Stomach (tissue), 9 donors: ENCODE measurements around the gene MCF2L. TPM values are rescaled to one million over a fixed set of nuclear protein-coding genes. Genes with fewer than 3 reads are reported as not detected.
A peak's percentile ranks its signal among the peaks of the same experiment; 100 is the strongest.

Source experiments
- DNase-seq, 2 donors: peaks; one replicate each; pipeline versions ENCODE4 v3.0.0 to v3.0.0-alpha.2; 2013 to 2019
- H3K27ac ChIP-seq, 5 donors: fragments of 200-600 bp in 4 of 5; sonication (generic) in 4 of 5; one replicate each; pipeline ENCODE4 v1.5.1; 2013 to 2019; ENCODE audit warnings: mild to moderate bottlenecking in 1 of 5, moderate library complexity in 1 of 5
- H3K27me3 ChIP-seq, 3 donors: fragments of 200-600 bp; sonication (generic); one replicate each; pipeline ENCODE4 v1.5.1; 2017 to 2019; ENCODE audit warnings: mixed run types in 1 of 3
- H3K36me3 ChIP-seq, 4 donors: fragments of 200-600 bp; sonication (generic); 1 replicate in 3 of 4; 2 replicates in 1 of 4; pipeline ENCODE4 v1.5.1; 2016 to 2019
- H3K4me1 ChIP-seq, 4 donors: fragments of 200-600 bp; sonication (generic); one replicate each; pipeline ENCODE4 v1.5.1; 2016 to 2019
- H3K4me3 ChIP-seq, 4 donors: fragments of 200-600 bp; sonication (generic) in 3 of 4; one replicate each; pipeline ENCODE4 v1.5.1; 2016 to 2019; ENCODE audit warnings: mild to moderate bottlenecking in 1 of 4
- H3K9me3 ChIP-seq, 4 donors: fragments of 200-600 bp; sonication (generic); one replicate each; pipeline ENCODE4 v1.5.1; 2016 to 2019
- CTCF ChIP-seq, 7 experiments: fragments of 450-650 bp in 4 of 7; fragments of 200-600 bp in 3 of 7; sonication (generic) in 3 of 7; IDR thresholded peaks; one replicate each; pipeline ENCODE4 v1.5.1; 2016 to 2019; ENCODE audit warnings: antibody characterized with exemption in 7 of 7, control low read depth in 2 of 7, mild to moderate bottlenecking in 1 of 7
- EP300 ChIP-seq: sonication (generic); formaldehyde crosslinking; IDR thresholded peaks from one replicate; pipeline ENCODE4 v1.6.1; 2017; ENCODE audit warnings: antibody characterized with exemption
- POLR2A ChIP-seq, 4 donors: fragments of 450-650 bp; IDR thresholded peaks; one replicate each; pipeline ENCODE4 v1.6.1; 2016; ENCODE audit warnings: antibody characterized with exemption in 4 of 4, control low read depth in 2 of 4, mild to moderate bottlenecking in 1 of 4, moderate library complexity in 1 of 4
- POLR2AphosphoS5 ChIP-seq, 3 donors: sonication (generic); formaldehyde crosslinking; IDR thresholded peaks; one replicate each; pipeline ENCODE4 v1.6.1; 2016; ENCODE audit warnings: antibody characterized with exemption in 3 of 3
- WGBS, 5 donors: extraction: QIAGEN DNeasy Blood & Tissue Kit in 3 of 5; methylation state at CpG; one replicate each; pipeline versions ENCODE4 v1.1.5 to v1.1.7; 2013 to 2018; 5-methylcytosine and 5-hydroxymethylcytosine counted together
- intact Hi-C: fragments of 100-400 bp; cut with DNase I; formaldehyde crosslinking; loops from one replicate; pipeline ENCODE4 v1.15.1; 2023; ENCODE audit warnings: low total_unique reads
- polyA plus RNA-seq, 3 donors: library from polyadenylated mRNA; stranded (reverse); fragments of 200-250 nt; gene quantifications; one replicate each; pipeline ENCODE4 v1.2.3, GENCODE V29; 2013
- total RNA-seq, 5 donors: library from RNA; depleted of rRNA; stranded (reverse); fragments of >200 nt; gene quantifications; one replicate each; pipeline versions ENCODE4 v1.1.0 to v1.2.3, GENCODE V29; 2014 to 2016
- donor health status: healthy with polysubstance abuse.
- donor health status: Bipolar disorder and iron deficiency.
- donor health status: healthy.

MCF2L gene
- total and polyA plus RNA-seq, 8 donors = 10.8 to 363 (median 39.4) TPM

GRCh38 chr13:112981451-112981850 lies 12.4 kb downstream of the MCF2L start:
- TF ChIP-seq POLR2AphosphoS5 (IDR thresholded peaks at IDR 0.05) (no peak), EP300 (no peak), CTCF (IDR thresholded peaks at IDR 0.05) (no peak), POLR2A (IDR thresholded peaks at IDR 0.05) (no peak)
- intact Hi-C loops = no loop called here
- Histone ChIP-seq H3K27ac (peak overlapping the region in 4 of 5 donors; percentile 9 to 61 (median 34)), H3K9me3 (no peaks in the 10 kb centered on the region), H3K36me3 (no peaks in the 10 kb centered on the region), H3K4me1 (peaks cover 0 to 29% (median 16%) of the 10 kb centered on the region in 4 donors), H3K4me3 (peak overlapping the region in 3 of 4 donors; percentile 16 to 31 (median 19)), H3K27me3 (peaks cover 0 to 19% (median 0%) of the 10 kb centered on the region in 3 donors)
- DNase-seq = no peak
- WGBS, 5 donors = 58 to 89% (median 85%) methylated on average over 7 to 20 of the region's 20 CpGs

GRCh38 chr13:112982281-112983041 lies 13.4 kb downstream of the MCF2L start:
- Histone ChIP-seq H3K4me1 (peaks cover 0 to 31% (median 20%) of the 10 kb centered on the region in 4 donors), H3K36me3 (no peaks in the 10 kb centered on the region), H3K27ac (peak overlapping the region; percentile 4 to 48 (median 38)), H3K9me3 (no peaks in the 10 kb centered on the region), H3K4me3 (peak overlapping the region in 2 of 4 donors; percentile 9 to 16), H3K27me3 (peaks cover 0 to 19% (median 0%) of the 10 kb centered on the region in 3 donors)
- DNase-seq = no peak
- 76 to 91% (median 87%) methylated on average over 26 to 33 of the region's 33 CpGs for WGBS, 5 donors
- intact Hi-C loops = no loop called here
- no peak for TF ChIP-seq POLR2AphosphoS5 (IDR thresholded peaks at IDR 0.05)
- no peak for TF ChIP-seq EP300
- no peak for TF ChIP-seq POLR2A (IDR thresholded peaks at IDR 0.05)
- TF ChIP-seq CTCF (IDR thresholded peaks at IDR 0.05) = no peak

- peaks cover 0 to 19% (median 0%) of the 10 kb centered on the region in 3 donors for H3K27me3 ChIP-seq
- H3K4me3 ChIP-seq = peak overlapping the region in 1 of 4 donors; percentile 9
- no peak for DNase-seq
- TF ChIP-seq POLR2A (IDR thresholded peaks at IDR 0.05) = no peak
- TF ChIP-seq EP300 = no peak
- no peak for TF ChIP-seq CTCF (IDR thresholded peaks at IDR 0.05)
- no peak for TF ChIP-seq POLR2AphosphoS5 (IDR thresholded peaks at IDR 0.05)
- WGBS, 5 donors = 75 to 83% (median 80%) methylated on average over 5 of the region's 5 CpGs
- H3K27ac ChIP-seq = peak overlapping the region; percentile 4 to 48 (median 38)
- H3K9me3 ChIP-seq = no peaks in the 10 kb centered on the region
- intact Hi-C loops = no loop called here
- no peaks in the 10 kb centered on the region for H3K36me3 ChIP-seq
- H3K4me1 ChIP-seq = peaks cover 0 to 31% (median 20%) of the 10 kb centered on the region in 4 donors
These were observed 14.0 kb downstream of the MCF2L start for GRCh38 chr13:112983042-112983305.

GRCh38 chr13:112983428-112984196 lies 14.6 kb downstream of the MCF2L start:
- Histone ChIP-seq H3K9me3 (no peaks in the 10 kb centered on the region), H3K27ac (peak overlapping the region in 3 of 5 donors; percentile 30 to 43 (median 38)), H3K4me3 (no peak overlapping the region), H3K27me3 (peaks cover 0 to 19% (median 0%) of the 10 kb centered on the region in 3 donors), H3K4me1 (peaks cover 0 to 31% (median 20%) of the 10 kb centered on the region in 4 donors), H3K36me3 (no peaks in the 10 kb centered on the region)
- TF ChIP-seq CTCF (IDR thresholded peaks at IDR 0.05) = no peak
- TF ChIP-seq EP300 = no peak
- TF ChIP-seq POLR2AphosphoS5 (IDR thresholded peaks at IDR 0.05) = peak in 1 of 3 donors; percentile 35
- TF ChIP-seq POLR2A (IDR thresholded peaks at IDR 0.05) = no peak
- intact Hi-C loops = no loop called here
- no peak for DNase-seq
- 60 to 82% (median 80%) methylated on average over 25 to 27 of the region's 27 CpGs for WGBS, 5 donors
